ENCODE measurements around the gene ALPL.

Gene ALPL

GRCh38 chr1:21532496-21532895, 23.3 kb downstream of the ALPL start:
- no peak for DNase-seq

GRCh38 chr1:21532992-21533534, 23.8 kb downstream of the ALPL start:
- no peak for DNase-seq

GRCh38 chr1:21534146-21534545, 24.9 kb downstream of the ALPL start:
- DNase-seq = no peak

- DNase-seq = no peak
Measured at GRCh38 chr1:21534674-21535378, 25.6 kb downstream of the ALPL start.

GRCh38 chr1:21536218-21536617, 27.0 kb downstream of the ALPL start:
- no peak for DNase-seq

- DNase-seq = no peak
Measured at GRCh38 chr1:21537511-21537931, 28.3 kb downstream of the ALPL start.

- no peak for DNase-seq
Measured at GRCh38 chr1:21537932-21538630, 28.9 kb downstream of the ALPL start.

GRCh38 chr1:21539933-21540332, 30.7 kb downstream of the ALPL start:
- DNase-seq = no peak

- no peak for DNase-seq
Measured at GRCh38 chr1:21541329-21541728, 32.1 kb downstream of the ALPL start.

GRCh38 chr1:21541835-21542234, 32.6 kb downstream of the ALPL start:
- no peak for DNase-seq

- DNase-seq = no peak
Measured at GRCh38 chr1:21543598-21543997, 34.4 kb downstream of the ALPL start.

GRCh38 chr1:21544095-21544494, 34.9 kb downstream of the ALPL start:
- DNase-seq = no peak

GRCh38 chr1:21546122-21546825, 37.1 kb downstream of the ALPL start:
- DNase-seq = no peak

- DNase-seq = no peak
Measured at GRCh38 chr1:21547876-21548275, 38.7 kb downstream of the ALPL start.

GRCh38 chr1:21550097-21550496, 40.9 kb downstream of the ALPL start:
- DNase-seq = no peak

- DNase-seq = no peak
Measured at GRCh38 chr1:21550866-21551475, 41.7 kb downstream of the ALPL start.

- no peak for DNase-seq
Measured at GRCh38 chr1:21552715-21553114, 43.5 kb downstream of the ALPL start.

GRCh38 chr1:21553116-21553926, 44.1 kb downstream of the ALPL start:
- no peak for DNase-seq

GRCh38 chr1:21559788-21560567, 50.8 kb downstream of the ALPL start:
- no peak for DNase-seq

GRCh38 chr1:21560916-21561638, 51.9 kb downstream of the ALPL start:
- DNase-seq = no peak

- no peak for DNase-seq
Measured at GRCh38 chr1:21562896-21563295, 53.7 kb downstream of the ALPL start.
